Measurements from ENCODE around the gene ARHGAP9.
"Not testable (repeated sequence)": the region's sequence is repeated elsewhere in the genome, so short reads cannot be mapped to it uniquely, and the experiment has no call there.

ARHGAP9 gene

DNA sequence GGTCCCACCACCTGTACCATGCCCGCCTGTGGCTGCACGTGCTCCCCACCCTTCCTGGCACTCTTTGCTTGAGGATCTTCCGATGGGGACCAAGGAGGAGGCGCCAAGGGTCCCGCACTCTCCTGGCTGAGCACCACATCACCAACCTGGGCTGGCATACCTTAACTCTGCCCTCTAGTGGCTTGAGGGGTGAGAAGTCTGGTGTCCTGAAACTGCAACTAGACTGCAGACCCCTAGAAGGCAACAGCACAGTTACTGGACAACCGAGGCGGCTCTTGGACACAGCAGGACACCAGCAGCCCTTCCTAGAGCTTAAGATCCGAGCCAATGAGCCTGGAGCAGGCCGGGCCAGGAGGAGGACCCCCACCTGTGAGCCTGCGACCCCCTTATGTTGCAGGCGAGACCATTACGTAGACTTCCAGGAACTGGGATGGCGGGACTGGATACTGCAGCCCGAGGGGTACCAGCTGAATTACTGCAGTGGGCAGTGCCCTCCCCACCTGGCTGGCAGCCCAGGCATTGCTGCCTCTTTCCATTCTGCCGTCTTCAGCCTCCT lies 23.4 kb downstream of the ARHGAP9 start:
- peak; percentile 46 to 59 for DNase-seq

DNA sequence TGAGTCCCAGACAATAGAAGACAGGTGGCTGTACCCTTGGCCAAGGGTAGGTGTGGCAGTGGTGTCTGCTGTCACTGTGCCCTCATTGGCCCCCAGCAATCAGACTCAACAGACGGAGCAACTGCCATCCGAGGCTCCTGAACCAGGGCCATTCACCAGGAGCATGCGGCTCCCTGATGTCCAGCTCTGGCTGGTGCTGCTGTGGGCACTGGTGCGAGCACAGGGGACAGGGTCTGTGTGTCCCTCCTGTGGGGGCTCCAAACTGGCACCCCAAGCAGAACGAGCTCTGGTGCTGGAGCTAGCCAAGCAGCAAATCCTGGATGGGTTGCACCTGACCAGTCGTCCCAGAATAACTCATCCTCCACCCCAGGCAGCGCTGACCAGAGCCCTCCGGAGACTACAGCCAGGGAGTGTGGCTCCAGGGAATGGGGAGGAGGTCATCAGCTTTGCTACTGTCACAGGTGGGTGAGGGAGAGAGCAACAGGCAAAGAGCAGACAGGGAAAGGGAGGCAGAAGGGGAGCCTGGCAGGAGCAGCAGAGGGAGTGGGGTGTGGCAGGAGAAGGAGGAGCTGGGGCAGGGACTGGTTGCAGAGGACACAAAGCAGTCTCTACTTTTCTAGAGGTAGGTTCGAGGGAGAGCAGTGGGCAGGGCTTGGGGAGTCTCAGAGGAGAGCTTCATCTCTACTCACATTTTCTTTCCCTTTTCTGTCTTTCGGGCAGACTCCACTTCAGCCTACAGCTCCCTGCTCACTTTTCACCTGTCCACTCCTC lies 24.1 kb downstream of the ARHGAP9 start:
- DNase-seq, result no peak

DNA sequence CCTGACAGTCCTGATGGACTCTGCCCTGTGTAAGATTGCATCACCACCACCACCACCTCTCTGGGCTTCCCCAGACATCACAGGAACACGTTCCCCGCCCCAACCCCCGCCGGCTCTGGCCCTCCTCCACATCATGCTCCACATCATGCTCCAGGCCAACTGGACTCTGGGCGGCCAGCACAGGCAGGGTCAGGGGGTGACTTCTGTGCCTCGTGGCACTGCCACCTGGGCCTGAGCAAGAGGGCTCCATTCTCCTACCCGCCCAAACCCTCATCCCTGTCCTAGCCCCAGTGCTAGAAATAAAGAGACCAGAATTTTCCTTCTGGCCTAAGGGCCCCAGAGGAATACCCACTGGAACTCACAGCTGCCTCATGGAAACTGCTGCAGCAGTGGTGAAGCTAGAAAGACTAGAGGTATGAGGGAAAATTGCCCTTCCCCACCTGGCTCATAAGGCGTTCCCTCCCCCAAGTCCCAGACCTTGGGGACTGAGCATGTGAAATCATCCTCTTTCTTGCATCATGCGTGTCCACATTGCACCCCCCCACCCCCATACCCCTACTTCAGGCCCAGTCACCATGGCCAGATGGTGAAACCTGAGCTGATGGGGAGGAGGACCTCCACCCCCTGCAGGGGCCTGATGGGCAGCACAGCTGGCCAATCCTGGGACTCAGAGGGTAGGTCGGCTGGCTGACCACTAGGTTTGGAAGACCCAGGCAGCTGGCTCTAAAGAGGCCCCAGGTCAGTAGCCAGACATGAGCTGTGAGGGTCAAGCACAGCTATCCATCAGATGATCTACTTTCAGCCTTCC lies 24.9 kb downstream of the ARHGAP9 start, which contains the start of gene INHBE:
Gene INHBE, plus strand, starts transcription at position 742 of the 808 bp plus-strand sequence. CDS start 230 bp downstream, outside the sequence.
- DNase-seq, result no peak

DNA sequence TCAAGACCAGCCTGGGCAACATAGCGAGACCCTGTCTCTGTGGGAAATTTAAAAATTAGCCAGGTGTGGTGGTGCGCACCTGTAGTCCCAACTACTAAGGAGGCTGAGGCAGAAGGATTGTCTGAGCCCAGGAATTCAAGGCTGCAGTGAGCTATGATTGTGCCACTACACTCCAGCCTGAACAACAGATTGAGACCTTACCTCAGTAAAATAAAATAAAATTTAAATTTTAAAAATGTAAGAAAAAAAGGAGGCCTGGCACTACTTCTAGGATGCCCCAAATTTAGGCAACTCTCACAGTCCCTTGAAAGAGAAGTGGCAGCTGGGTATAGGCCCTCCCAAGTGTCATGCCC lies 25.5 kb downstream of the ARHGAP9 start:
- DNase-seq, result no peak

DNA sequence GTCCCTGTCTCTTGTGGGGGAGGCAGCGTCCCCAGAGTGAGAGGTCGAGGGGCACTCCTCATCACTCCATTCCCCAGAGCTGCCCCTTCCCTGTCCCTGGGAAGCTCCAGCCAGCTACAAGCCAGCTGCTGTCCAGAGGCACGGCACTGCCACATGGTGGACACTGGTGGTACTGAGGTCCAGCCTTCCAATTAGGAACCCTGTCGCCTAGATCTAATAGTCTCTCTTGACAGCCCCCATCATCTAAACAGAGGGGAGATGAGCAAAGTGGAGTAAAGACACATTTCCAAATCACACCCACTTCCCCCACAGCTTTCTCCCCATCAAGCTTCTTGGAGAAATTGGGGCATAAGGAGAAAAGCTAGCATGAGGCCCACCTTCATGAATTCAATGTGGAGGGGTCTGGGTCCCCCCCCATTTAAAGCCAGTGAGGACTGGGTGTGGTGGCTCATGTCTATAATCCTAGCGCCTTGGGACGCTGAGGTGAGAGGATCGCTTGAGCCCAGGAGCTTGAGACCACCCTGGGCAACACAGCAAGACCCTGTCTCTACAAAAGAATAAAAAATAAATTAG lies 26.6 kb downstream of the ARHGAP9 start:
- peak; percentile 75 to 80 for DNase-seq

DNA sequence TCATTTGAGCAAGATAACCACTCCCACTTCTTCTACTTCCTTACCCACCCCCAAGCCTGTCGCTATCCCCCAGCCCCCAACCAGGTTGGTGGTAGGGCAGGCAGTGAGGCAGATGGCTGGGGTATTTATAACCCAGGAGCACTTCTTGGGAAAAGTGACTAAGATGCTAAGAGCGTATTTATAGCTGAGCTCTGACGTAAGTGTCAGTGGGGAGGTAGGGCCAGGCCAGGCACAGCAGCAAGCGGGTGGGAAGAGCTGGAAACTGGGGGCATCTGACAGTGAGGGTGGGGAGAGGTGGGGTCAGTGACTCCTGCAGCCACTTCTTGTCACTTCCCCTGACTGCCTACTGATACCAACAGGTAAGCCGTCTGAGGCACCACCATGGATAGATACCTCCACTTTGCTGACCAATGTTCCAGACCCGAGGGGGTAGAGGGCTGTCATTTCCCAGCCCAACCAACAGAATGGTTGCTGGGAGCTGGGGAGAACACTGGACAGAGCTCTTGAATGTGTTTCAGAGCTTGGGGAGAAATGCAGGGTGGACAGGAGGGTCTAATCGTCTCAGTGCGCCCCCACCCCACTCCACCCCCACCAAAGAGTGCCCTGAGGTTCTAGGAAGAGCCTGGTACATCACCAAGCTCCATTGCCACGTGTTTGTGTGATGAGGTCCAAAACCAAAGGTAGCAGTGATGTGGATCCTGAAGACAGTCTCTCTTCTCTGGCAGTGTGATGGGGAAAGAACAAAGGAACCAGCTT lies 27.3 kb downstream of the ARHGAP9 start:
- DNase-seq, result no peak

DNA sequence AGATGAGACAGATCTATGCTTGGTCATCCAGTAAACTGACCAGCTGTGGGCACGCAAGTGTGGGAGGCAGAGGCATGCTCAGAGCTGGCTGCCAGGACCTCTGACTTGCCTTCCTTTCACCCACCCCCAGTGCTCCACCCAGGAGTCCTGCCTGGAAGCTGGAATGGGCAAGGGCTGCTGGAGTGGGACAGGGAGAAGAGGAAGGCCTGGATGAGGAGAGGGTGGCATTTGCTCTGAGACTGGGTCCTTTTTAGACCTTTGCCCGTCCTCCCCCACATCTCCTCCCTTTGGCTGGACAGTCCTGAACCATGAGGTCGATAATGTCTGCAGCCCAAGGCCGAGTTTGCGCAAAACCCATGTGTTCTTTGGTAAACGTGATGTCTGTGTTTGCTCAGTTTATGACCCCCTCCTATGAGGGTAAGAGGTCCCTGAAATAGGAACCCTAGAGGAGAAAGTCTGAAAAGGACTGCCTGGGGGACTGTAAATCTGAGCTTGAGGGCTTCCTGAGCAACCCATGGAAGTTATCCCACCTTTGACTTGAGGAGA lies 28.4 kb downstream of the ARHGAP9 start:
- no peak for DNase-seq

DNA sequence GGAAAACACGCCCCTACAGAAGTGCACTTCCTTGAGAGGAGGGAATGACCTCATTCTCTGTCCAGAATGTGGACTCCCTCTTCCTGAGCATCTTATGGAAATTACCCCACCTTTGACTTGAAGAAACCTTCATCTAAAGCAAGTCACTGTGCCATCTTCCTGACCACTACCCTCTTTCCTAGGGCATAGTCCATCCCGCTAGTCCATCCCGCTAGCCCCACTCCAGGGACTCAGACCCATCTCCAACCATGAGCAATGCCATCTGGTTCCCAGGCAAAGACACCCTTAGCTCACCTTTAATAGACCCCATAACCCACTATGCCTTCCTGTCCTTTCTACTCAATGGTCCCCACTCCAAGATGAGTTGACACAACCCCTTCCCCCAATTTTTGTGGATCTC lies 29.6 kb downstream of the ARHGAP9 start:
- DNase-seq, result no peak

DNA sequence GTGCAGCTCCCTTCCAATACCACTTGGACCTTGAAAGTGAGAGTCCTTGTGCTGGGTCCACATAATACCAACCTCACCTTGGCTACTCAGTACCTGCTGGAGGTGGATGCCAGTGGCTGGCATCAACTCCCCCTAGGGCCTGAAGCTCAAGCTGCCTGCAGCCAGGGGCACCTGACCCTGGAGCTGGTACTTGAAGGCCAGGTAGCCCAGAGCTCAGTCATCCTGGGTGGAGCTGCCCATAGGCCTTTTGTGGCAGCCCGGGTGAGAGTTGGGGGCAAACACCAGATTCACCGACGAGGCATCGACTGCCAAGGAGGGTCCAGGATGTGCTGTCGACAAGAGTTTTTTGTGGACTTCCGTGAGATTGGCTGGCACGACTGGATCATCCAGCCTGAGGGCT lies 30.3 kb downstream of the ARHGAP9 start:
- DNase-seq, result no peak

DNA sequence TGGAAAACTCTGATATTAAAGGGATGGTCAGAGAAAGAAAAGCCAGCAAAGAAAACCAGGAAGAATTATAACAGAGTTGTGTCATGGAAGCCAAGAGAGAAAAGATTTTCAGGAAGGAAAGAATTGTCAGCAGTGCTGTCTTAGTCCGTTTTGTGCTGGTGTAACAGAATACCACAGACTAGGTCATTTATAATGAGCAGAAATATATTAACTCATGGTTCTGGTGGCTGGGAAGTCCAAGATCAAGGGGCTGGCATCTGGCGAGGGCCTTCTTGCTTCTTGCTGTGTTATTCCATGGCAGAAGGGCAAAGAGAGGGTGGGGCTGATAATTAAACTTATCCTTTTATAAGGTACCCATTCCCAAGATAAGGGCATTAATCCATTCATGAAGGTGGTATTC lies 31.0 kb downstream of the ARHGAP9 start:
- DNase-seq, result no peak

DNA sequence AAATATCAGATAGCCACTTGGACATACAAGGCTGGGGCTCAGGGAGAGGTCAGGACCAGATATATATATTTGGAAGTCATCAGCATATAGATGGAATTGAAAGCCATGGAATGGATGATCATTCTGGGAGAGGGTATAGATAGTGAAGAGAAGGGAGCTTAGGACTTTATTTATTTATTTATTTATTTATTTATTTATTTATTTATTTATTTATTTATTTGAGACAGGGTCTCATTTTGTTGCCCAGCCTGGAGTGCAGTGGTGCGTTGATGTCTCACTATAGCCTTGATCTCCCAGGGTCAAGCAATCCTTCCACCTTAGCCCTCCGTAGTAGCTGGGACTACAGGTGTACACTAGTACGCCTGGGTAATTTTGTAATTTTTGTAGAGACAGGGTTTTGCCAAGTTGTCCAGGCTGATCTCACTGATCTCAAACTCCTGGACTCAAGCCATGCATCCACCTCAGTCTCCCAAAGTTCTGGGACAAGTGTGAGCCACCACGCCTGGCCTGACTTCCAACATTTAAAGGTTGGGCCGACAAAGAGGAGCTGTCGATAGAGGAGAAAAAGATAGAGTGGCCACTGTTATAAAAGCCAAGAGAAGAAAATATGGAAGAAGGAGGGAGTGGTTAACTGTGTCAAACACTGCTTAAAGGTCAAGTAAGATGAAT lies 33.2 kb downstream of the ARHGAP9 start:
- DNase-seq, result no peak

DNA sequence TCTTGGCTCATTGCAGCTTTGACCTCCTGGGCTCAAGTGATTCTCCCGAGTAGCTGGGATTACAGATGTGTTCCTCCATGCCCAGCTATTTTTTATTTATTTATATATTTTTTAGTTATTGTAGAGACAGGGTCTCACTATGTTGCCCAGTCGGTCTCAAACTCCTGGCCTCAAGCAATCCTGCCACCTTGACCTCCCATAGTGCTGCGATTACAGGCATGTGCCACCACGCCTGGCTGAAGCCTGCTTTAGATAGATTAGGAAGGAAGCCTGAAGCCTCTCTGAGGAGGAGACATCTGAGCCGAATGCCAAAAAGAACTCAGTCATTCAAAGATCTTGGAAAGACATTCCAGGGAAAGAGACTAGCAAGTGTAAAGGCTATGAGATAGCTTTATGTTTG lies 34.9 kb downstream of the ARHGAP9 start:
- no peak for DNase-seq

DNA sequence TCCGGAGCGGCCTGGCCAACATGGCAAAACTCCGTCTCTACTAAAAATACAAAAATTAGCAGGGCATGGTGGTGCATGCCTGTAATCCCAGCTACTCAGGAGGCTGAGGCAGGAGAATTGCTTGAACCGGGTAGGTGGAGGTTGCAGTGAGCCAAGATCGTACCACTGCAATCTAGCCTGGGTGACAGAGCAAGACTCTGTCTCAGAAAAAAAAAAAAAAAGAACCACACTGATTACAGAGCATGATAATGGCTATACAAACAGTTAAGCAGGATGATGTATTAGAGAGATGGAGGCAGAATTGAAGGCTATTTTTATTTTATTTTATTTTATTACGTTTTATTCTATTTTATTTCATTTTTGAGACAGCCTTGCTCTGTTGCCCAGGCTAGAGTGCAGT lies 35.3 kb downstream of the ARHGAP9 start:
- DNase-seq, result not testable (repeated sequence)

DNA sequence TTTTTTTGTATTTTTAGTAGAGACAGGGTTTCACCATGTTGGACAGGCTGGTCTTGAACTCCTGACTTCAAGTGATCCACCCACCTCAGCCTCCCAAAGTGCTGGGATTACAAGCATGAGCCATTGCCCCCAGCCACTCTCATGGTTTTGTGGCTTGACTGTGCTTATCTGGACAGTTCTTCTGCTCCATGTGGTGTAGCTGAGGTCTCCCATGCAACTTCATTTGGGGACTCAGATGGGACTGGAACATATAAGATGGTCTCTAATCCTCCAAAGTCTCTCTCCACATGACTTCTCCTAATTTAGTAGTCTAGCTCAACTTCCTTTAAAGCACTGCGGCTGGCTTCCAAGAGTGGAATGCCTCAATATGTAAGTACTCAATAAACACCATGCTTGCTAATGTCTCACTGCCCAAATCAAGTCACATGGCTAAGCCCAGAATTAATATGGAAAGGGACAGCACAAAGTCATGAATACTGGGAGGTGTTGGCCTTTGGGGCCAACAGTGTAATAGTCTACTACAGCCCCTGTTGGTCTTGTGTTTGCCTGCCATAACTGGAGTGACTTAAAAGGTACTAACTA lies 37.7 kb downstream of the ARHGAP9 start:
- no peak for DNase-seq

DNA sequence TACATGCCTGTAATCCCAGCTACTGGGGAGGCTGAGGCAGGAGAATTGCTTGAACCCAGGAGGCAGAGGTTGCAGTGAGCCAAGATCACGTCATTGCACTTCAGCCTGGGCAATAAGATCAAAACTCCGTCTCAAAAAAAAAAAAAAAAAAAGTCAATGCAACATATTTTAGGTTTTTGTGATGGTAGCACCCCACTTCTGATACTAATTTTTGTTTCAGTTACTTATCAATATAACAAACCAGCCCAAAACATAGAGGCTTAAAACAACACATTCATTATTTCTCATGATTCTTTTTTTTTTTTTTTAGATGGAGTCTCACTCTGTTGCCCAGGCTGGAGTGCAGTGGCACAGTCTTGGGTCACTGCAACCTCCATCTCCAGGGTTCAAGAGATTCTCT lies 38.3 kb downstream of the ARHGAP9 start:
- DNase-seq, result not testable (repeated sequence)

DNA sequence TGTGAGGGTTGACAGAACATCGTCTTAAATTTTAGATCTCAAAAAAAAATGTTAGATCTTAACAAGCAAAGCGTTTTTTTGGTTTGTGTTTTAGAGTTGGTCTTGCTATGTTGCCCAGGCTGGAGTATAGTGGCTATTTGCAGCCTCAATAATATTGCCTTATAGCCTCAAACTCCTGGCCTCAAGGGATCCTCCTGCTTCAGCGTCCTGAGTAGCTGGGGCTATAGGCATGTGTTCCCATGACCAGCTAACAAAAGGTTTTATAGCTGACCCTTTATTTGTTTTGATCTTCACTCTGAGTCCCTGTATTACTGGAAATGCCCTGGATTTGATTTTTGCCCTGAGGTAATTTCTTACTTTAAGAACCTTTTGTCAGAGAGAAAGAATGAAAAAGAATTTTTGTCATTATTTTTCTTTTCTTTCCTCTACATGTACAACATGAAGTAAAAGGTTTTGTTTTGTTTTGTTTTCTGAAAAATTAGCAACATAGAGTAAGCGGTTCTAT lies 39.9 kb downstream of the ARHGAP9 start:
- DNase-seq, result no peak

DNA sequence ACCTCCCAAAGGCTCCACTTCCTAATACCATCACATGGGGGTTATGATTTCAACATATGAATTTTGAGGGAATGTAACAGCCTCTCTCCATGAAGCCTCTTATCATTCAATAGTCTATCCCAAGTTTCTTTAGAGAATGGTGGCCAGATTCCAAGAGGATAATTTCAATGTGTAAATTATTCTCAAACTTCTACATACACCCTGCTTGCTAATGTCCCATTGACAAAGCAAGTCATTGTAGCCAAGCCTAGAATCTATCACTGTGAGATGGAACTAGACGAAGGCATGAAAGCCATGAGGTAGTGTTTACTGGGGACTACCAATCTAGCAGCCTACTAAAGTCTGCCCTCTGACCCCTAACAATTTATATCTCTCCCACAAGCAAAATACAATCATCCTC lies 41.3 kb downstream of the ARHGAP9 start:
- DNase-seq, result no peak

DNA sequence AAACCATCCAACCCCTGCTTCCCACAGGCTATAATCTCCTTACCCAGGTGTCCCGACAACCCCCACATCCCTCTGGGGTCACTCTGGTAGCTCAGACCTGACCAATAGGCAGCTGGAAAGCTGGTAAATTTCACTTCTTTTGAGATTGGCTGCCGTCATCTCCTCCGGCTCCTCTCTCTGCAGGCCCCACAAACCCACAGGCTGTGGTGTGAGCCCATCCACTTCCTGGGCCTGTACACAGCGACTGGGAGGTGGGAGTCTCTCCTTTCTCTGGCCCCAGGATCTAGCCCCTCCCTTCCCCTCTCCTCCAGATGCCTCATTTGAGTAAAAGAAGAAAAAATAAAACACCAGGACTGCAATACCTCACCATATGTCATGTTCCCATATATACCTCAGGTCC lies 44.4 kb downstream of the ARHGAP9 start:
- no peak for DNase-seq

DNA sequence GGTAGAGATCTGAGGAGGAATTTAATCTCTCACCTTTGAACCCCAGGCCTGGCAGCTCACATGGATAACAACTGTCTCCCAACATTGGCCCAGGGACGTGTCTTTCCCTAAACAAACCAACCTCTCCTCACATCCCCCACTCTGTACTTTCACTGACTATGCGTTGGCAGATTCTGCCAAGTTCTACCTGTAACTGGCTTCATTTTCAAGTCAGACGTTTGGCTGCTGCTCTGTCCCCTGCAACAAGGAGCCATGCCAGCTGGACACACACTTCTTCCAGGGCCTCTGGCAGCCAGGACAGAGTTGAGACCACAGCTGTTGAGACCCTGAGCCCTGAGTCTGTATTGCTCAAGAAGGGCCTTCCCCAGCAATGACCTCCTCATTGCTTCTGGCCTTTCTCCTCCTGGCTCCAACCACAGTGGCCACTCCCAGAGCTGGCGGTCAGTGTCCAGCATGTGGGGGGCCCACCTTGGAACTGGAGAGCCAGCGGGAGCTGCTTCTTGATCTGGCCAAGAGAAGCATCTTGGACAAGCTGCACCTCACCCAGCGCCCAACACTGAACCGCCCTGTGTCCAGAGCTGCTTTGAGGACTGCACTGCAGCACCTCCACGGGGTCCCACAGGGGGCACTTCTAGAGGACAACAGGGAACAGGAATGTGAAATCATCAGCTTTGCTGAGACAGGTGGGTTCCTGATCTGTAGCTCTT lies 45.0 kb downstream of the ARHGAP9 start, which contains the start of gene INHBC:
Gene INHBC, plus strand, starts transcription at position 268 of the 707 bp plus-strand sequence. Its CDS starts 103 bp downstream, at position 371.
- no peak for DNase-seq

DNA sequence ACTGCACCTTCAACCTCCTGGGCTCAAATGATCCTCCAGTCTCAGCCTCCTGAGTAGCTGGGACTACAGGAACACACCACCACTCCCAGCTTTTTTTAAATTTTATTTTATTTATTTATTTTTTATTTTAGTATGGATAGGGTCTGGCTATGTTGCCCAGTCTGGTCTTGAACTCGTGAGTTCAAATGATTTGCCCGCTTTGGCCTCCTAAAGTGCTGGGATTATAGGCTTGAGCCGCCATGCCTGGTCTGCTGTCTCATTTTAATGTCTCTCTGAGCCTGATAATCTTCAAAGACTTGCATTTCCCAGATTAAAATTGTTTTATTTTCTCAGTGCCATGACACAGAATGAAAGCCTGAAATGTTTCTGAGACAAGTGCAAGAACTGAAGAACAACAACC lies 46.3 kb downstream of the ARHGAP9 start:
- no peak for DNase-seq

All from activated CD4-positive, alpha-beta T cell treated with anti-CD3 and anti-CD28 coated beads, Interleukin-2, amount 50 U/mL, for 48 hours (primary cell).